ENCODE data around the gene RPP38. TPM values are rescaled to one million over a fixed set of nuclear protein-coding genes. Genes with fewer than 3 reads are reported as not detected.

Gene RPP38, protein sequence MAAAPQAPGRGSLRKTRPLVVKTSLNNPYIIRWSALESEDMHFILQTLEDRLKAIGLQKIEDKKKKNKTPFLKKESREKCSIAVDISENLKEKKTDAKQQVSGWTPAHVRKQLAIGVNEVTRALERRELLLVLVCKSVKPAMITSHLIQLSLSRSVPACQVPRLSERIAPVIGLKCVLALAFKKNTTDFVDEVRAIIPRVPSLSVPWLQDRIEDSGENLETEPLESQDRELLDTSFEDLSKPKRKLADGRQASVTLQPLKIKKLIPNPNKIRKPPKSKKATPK
- 10 to 100 TPM; 15.4 to 17.6 TPM for total RNA-seq
- long read RNA-seq, transcript RPP38-203 (2 exons, 1,030 nt), result major isoform, 6 of 17 reads
- long read RNA-seq, partial matches to known transcripts, result 0 of 17 reads
- long read RNA-seq, other reads (novel, unspliced or antisense), result 6 of 17 reads

DNA sequence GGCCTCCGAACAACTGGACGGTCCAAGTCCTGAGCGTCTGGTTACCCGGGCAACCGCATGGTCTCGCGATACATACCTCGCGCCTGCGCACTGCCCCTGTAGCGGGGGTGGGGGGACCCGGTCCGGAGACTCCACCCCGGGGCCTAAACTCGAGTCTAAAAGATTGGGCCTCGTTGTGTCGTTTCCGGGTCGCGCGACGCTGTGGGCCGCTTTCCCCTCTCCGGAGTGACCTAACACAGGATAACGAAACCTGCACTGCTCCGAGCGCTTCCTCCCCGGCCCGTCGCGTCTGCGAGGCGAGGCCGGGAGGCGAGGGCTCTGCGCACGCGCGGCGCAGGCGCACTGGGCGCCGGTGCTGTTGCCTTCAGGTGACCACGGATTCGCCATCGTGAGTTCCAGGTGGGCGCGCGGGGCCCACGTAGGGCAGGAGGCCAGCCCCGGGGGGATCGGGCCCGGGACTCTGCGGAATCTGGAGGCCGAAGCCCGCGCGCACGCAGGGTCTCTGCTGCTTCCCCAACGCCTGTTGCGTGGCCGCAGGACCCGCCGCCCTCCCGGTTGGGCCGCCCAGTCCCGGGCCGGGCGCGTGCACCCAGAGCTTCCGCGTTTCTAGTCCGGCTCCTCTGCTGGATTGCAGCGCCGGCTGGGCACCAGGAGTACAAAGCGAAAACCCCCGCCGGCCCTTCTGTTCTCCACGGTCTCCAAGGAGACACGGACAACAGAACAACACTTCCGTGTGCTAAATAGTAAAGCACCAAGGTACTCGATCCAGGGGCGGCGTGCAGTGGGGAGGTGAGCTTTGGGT, at the start of gene RPP38:
Gene RPP38, plus strand, starts transcription at position 345 of the 802 bp plus-strand sequence. CDS start 5,960 bp downstream, outside the sequence.
- intact Hi-C loops (cut with DNase I, micrococcal nuclease), result no loop called here
- peak; percentile 90 for ATAC-seq

DNA sequence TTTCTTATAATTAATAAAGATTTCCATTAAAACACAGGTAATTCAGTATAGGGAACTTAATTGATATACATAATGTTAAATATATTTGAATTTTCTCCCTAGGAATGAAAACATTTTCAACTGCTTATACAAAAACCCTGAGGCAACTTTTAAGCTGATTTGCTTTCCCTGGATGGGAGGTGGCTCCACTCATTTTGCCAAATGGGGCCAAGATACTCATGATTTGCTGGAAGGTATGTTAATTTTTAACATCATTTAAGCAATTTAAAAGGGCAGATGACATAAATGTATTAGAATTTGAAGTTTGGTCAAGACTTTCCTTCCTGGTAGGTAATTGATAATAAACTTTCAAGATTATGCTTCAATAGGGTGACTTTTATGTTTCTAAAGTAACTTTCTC, 47.6 kb upstream of the RPP38 start:
- DNase-seq (no peak), ATAC-seq (no peak)
- intact Hi-C loops (cut with DNase I, micrococcal nuclease), result no loop called here

More for the DNA sequence above, at the start of gene RPP38:
- peak; percentile 96 to 97 for DNase-seq

DNA sequence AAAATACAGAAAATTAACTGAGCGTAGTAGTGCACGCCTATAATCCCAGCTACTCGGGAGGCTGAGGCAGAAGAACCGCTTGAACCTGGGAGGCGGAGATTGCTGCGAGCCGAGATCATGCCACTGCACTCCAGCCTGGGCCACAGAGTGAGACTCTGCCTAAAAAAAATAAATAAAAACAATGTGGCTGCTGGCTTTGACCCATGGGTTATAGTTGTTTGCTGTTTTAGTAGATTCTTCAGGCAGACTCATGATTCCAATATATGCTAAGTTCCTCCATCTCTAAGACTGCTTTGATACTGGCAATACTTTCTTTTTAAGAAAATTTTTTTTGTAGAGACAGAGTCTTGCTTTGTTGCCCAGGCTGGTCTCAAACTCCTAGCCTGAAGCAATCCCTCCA, 45.0 kb upstream of the RPP38 start:
- ATAC-seq, result no peak

DNA sequence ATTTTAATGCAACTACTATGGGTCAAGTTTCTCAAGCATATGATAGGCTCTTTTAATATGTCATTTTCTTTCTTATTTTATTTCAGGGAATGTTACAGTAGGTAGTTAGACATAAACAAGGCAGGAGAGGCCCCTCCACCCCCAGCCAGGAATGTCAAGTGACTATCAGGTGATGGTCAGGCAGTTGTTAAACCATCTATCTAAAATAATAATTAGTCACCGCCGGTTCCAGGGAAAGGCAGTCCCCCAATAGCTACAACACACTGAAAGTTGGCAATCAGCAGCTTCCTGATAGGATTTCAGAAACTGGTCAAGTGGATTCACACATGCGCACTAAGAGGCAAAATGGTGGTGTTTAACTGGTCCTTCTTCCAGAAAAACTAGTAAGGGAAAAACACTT, 44.1 kb upstream of the RPP38 start:
- DNase-seq (no peak), ATAC-seq (no peak)
- intact Hi-C loops (cut with DNase I, micrococcal nuclease), result no loop called here

More for the DNA sequence above, 45.0 kb upstream of the RPP38 start:
- DNase-seq, result no peak
- intact Hi-C loops (cut with DNase I, micrococcal nuclease), result no loop called here

DNA sequence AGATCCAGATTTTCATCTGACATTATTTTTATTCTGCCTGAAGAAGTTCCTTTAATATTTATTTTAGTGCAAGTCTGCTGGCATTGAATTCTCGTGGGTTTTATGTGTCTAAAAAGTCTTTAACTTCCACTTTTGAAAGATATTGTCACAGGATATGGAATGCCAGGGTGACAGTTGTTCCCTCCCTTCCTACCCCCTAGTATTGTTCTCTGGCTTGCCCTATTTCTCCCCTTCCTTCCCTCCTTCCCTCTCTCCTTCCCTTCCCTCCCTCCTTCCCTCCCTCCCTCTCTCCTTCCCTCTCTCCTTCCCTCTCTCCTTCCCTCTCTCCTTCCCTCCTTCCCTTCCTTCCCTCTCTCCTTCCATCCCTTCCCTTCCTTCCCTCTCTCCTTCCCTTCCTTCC, 38.5 kb upstream of the RPP38 start:
- no peak for DNase-seq
- intact Hi-C loops (cut with DNase I, micrococcal nuclease), result no loop called here
- ATAC-seq, result no peak

DNA sequence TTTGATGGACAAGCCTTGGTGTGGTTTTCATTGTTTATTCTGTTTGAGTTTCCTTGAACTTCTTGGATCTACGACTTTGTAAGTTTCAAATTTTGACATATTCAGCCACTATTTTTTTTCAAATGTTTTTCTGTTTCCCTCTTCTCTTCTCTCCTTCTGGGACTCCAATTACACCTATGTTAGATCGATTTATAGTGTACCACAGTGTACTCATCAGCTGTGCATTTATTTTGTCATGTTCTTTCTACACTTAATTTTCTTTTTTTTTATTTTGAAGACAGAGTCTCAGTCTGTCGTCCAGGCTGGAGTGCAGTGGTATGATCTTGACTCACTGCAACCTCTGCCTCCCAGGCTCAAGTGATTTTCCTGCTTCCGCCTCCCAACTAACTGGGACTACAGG, 37.2 kb upstream of the RPP38 start:
- ATAC-seq (no peak), DNase-seq (no peak)
- intact Hi-C loops (cut with DNase I, micrococcal nuclease), result no loop called here

DNA sequence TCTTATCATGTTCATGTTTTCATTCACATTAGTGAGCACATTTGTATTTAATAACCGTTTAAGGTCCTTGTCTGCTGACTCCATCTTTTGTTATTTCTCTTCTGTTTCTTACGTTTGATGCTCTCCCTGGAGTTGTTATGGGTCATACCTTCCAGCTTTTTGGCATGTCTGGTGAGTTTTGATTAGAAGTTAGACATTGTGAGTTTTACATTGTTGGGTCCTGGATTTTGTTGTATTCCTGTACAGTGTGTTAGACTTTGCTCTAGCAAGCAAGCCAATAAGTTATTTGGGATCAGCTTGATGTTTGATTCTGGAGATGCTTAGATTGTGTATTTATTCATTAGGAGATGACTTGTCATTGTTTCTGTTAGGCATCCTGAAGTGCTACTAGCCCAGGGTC, 36.5 kb upstream of the RPP38 start:
- intact Hi-C loops (cut with DNase I, micrococcal nuclease), result no loop called here
- DNase-seq (no peak), ATAC-seq (no peak)

DNA sequence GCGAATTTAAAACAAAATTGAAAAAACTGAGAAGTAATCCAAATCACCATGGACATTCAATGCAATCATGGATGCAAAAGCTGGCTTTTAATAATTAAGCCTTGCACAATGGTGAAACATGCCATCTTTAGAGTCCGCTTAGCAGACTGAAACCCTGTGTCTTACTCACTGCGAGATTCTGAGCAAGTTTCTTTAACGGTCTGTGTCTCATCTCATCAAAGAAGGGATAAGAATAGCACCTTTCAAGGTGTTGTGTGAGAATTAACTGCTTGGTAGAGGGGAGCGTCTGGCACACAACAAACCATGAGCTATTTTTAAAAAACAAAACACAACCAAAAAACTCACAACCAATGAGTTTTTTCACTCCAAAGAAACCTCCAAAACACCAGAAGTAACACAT, 30.0 kb upstream of the RPP38 start:
- ATAC-seq (no peak), DNase-seq (no peak)
- intact Hi-C loops (cut with DNase I, micrococcal nuclease), result no loop called here

DNA sequence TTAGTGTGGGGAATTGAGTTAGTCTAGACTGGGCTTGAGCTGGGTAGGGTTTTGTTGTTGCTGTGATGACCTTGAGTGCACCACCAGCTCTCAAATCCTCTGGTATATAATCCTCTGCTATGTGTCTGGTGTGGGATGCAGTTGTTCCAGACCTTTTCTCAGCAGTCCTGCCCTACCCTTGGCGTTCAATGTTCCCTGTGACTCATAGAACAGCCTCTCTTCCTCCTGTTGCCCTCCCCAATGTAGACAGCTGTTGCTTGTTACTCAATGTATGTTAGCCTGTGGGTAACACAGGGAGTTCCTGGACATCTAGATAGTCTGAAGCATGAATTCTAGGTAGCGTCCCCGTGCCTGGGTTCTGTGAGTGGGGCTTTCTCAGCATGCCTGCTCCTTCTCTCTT, 28.4 kb upstream of the RPP38 start:
- no peak for ATAC-seq
- intact Hi-C loops (cut with DNase I, micrococcal nuclease), result no loop called here
- DNase-seq, result no peak

DNA sequence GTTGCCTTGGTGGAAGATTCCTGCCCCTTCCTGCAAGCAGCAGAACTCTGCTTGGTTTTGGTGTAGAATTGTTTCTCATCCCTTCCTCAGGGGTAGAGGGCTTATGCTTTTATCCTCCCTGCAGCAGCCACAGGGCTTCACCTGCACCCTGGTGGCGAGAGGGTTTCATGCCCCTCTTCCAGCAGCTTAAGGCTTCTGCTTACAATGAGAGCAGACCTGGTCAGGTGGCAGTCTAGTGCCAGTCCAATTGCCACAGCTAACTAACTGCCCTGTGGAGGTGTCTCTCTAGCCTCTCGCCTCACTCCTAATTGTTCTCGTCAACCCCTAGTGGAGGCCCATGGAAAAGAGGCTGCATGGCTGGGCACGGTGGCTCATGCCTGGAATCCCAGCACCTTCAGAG, 27.9 kb upstream of the RPP38 start:
- ATAC-seq (no peak), DNase-seq (no peak)
- intact Hi-C loops (cut with DNase I, micrococcal nuclease), result no loop called here

DNA sequence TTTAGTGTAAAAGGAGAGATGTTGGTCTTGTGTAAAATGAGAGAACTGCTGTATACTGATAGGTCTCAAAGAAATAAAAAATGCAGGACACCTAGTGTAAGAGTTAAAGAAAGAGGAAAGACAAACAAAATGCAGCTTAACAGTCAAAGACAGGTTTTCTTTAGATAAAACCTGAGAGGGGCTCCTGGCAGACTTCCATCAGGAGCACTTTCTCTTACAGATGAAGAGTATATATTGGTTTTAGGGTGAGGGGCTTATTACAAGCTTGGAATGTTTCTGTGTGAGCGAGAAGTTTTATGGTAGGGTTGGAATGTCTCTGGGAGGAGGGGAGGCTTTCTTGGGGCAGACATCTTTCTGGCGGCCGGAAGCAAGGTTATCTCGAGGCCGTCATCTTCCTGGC, 24.8 kb upstream of the RPP38 start:
- ATAC-seq, result no peak
- intact Hi-C loops (cut with DNase I, micrococcal nuclease), result no loop called here

DNA sequence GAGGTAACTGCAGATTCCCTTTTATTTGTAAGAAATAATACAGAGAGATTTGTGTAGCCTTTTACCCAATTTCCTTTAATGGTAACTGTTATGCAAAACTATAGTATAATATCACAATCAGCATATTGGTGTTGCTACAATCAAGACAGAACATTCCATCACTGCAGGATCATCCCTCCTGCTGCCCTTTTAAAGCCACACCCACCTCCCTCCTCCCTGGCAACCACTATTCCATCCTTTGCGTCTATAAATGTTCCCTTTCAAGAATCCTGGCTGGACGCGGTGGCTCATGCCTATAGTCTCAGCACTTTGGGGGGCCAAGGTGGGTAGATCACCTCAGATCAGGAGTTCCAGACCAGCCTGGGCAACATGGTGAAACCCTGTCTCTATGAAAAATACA, 21.7 kb upstream of the RPP38 start:
- DNase-seq, result no peak
- intact Hi-C loops (cut with DNase I, micrococcal nuclease), result no loop called here
- ATAC-seq, result no peak

More for the DNA sequence above, 24.8 kb upstream of the RPP38 start:
- DNase-seq, result no peak

DNA sequence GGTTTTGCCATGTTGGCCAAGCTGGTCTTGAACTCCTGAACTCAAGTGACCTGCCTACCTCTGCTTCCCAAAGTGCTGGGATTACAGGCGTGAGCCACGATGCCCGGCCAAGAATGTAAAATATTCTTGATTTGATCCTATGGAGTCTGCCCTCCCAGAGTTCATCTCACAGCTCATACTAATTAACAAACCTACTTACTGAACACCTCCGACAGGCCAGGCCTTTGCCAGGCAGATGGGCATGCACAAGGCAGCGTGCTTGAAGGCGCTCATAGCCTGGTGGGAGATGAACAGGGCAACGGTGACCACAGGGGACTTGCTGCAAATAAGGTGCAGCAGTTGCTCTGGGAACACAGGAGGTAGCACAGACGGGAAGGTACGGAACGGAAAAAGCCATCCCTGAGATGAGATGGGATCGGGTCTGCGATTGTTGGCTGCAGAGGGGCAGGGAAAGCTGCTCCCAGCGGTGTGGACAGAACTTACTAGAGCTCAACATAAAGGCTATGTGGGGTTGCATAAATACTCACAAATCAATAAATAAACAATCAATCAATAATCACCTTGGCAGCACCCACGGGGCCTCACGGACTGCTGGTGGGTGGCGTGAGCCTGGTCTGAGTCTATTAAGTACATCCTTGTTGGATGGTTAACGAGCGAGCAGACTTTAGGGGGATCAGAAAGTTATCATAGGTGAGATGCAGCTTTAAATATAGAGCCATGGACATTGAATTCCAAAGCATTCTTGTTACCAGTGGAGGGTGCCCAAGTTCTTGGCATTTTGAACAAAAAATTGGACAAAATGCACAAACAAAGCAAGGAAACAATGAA, 13.3 kb upstream of the RPP38 start:
- DNase-seq, result no peak
- no peak for ATAC-seq
- intact Hi-C loops (cut with DNase I, micrococcal nuclease), result no loop called here

DNA sequence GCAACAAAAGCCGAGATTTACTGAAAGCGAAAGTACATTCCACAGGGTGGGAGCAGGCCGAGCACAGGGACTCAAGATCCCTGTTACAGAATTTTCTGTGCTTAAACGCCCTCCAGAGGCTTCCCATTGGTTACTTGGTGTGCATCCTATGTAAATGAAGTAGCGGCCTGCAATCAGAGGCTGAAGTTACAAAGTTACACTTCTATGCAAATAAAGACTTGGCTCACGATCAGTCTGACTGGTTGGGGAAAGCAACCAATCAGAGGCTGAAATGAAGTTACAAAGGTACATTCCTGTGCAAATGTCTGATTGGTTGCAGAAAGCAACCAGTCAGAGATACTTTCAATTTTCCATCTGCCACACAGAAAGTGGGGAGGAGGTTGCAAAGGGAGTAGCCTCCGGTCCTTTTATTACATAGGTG, 12.6 kb upstream of the RPP38 start:
- DNase-seq (peak in 1 of 2 donors; percentile 54), ATAC-seq (peak; percentile 79)
- intact Hi-C loops (cut with DNase I, micrococcal nuclease), result no loop called here

DNA sequence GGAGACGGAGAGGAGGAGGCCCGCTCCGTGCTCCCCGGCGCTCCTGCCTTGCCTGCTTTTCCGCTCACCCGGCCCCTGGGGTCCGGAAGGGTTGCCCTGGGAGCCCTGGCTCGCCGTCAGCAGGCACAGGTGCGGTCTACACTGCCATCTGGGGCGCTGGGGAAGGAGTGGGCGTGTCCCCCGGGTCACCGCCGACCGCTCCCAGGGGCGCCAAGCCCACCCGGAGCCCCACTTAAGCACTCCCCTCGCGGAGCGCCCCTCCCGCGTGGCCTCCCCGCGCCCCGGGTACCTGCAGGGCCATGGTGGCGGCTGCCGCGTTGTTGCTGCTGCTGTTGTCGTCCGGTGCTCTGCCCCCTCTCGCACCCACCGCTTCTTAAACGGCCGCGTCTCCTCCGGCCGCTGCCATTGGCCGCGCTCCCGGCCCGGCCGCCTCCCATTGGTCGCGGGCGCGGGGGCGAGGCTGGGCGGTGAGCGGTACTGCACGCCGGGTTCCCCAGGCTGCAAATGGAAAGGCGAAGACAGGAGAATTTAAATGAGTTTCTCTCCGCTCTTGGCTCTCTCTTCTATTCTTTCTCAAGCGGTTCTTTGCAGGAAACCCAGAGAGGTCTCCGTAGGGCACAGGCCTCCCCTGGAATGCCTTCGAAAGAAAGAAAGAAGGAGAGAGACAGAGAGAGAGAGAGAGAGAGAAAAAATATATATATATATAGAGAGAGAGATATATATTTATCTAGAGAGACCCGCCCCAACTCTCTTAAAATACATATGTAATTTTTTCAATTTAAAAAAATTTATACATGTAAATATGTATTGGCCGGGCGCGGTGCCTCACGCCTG, 8.5 kb upstream of the RPP38 start, which contains the start of gene ACBD7:
Gene ACBD7, minus strand, starts transcription at position 349 of the 834 bp plus-strand sequence. Its CDS starts 48 bp downstream, at position 301.
- DNase-seq (peak; percentile 54 to 80), ATAC-seq (peak; percentile 97)
- intact Hi-C loops (cut with DNase I, micrococcal nuclease), result no loop called here

DNA sequence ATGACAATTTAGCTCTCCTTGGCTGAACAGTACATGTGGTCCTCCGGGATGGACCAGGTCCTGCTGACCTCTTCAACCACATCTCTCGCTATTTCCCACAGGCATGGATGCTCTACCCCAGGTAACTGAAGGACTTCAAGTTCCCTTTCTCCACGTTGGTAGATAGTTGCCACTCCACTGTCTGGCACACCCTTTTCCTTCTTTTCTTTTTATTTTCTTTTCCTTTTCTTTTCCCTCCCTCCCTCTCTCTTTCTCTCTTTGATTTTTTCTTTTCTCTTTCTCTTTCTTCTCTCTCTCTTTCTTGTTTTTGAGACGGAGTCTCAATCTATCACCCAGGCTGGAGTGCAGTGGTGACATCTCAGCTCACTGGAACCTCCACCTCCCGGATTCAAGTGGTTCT, 5.7 kb upstream of the RPP38 start:
- no peak for DNase-seq
- intact Hi-C loops (cut with DNase I, micrococcal nuclease), result no loop called here
- ATAC-seq, result no peak

DNA sequence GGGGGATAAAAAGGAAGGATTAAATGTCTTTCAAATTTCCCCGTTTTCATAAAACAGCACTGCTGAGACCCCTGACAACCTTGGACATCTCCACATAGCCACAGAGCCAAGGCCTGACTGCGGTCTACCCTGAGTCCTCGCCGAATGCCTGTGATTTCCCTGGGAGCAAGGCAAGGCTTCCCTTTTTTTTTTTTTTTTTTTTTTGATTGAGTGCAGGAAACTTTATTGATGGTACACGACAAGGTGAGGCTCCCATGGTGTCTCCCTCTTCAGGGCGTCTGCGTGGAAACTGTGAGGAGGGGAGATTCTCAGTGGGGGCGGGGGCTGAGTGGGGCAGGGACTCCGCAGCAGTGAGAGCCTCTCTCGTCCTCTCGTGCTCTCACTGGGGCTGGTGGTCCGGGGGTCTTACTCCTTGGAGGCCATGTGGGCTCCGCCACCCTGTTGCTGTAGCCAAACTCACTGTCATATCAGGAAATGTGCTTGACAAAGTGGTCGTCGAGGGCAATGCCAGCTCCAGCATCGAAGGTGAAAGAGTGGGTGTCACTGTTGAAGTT, 4.2 kb upstream of the RPP38 start:
- no peak for ATAC-seq
- no peak for DNase-seq

DNA sequence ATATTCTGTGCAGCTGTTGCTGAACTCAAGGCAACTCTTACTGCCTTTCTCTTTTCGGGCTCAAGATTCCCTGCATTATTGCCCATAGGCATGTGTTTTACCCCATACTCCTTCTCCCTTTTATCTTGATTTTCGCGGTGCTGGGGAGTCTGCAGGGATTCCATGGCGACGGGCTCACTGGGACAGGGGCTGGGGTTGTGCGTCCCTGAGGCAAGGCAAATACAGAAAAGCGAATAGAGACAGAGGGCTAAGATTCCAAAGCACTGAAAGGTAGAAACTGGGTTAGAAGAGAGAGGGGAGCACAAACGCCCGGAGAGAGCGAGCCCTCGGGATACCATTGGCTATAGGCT, 519 bp upstream of the RPP38 start:
- DNase-seq (no peak), ATAC-seq (peak; percentile 13)
- intact Hi-C loops (cut with DNase I, micrococcal nuclease), result no loop called here

More for the DNA sequence above, 4.2 kb upstream of the RPP38 start:
- intact Hi-C loops (cut with DNase I, micrococcal nuclease), result no loop called here

Data from left colon (tissue), 2 donors.